SK-N-SH treated with all-trans-retinoic acid at 6 μM for 48 hours (cell line): Measurements from ENCODE around the gene TM9SF2.

Experiments
- ARNTL ChIP-seq: fragments of 450-650 bp; formaldehyde crosslinking; IDR thresholded peaks from 2 replicates; pipeline ENCODE4 v1.5.0; 2020; ENCODE audit warnings: low read depth, mild to moderate bottlenecking, moderate library complexity, borderline replicate concordance
- CSRNP3 ChIP-seq: fragments of 250-450 bp; sonication (Bioruptor Pico); IDR thresholded peaks from 2 replicates; pipeline ENCODE4 v1.5.1; 2021; ENCODE audit warnings: mild to moderate bottlenecking, moderate library complexity
- ZC3H10 ChIP-seq: fragments of 250-450 bp; sonication (Bioruptor Pico); IDR thresholded peaks from 2 replicates; pipeline ENCODE4 v1.5.1; 2021; ENCODE audit warnings: mild to moderate bottlenecking, moderate library complexity
- ZFP3 ChIP-seq: fragments of 250-450 bp; sonication (Bioruptor Pico); IDR thresholded peaks from 2 replicates; pipeline ENCODE4 v1.5.0; 2020; ENCODE audit warnings: mild to moderate bottlenecking, moderate library complexity
- ZFP30 ChIP-seq: fragments of 450-650 bp; formaldehyde crosslinking; IDR thresholded peaks from 2 replicates; pipeline ENCODE4 v1.5.0; 2022; ENCODE audit warnings: mild to moderate bottlenecking, moderate library complexity

Gene TM9SF2

GRCh38 chr13:99610702-99611289, 109.5 kb downstream of the TM9SF2 start (continued):
- TF ChIP-seq CSRNP3 (CRISPR knock-in tag) (no peak), ZFP3 (CRISPR knock-in tag) (no peak), ZFP30 (CRISPR knock-in tag) (no peak), ZC3H10 (CRISPR knock-in tag) (no peak), ARNTL (no peak)
- TF ChIP-seq, all 23 proteins: peak for 0
